Measurements from ENCODE around the gene RELN. TPM values are rescaled to one million over a fixed set of nuclear protein-coding genes. Genes with fewer than 3 reads are reported as not detected.

Gene RELN
- total RNA-seq, 1 donor from 2014 or later, result not detected

DNA sequence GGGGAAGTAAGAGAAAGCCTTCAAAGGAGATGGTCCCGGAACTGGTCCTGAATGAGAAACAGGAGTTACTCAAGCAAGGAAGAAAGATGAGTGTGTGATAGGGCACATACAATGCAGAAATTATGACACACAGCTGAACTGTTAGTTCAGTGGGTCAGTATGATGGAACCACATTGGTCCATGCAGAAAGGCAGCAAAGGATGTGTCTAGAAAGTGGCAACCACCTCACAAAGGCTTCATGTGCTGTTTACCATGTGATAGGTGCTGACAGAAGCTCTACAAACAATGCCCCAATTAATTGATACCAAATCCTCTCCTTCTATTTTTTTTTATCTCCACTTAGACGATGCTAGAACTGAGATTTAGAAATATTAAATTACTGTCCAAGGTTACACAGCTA, 258.3 kb downstream of the RELN start:
- no peaks in the 10 kb centered on the region for H3K4me1 Mint-ChIP-seq (ENCODE audit: low read depth)
- no peak for DNase-seq (ENCODE audit: low spot score)
- H3K4me3 Mint-ChIP-seq (ENCODE audit: unreplicated experiment), result no peak overlapping the region
- H3K9me3 Mint-ChIP-seq (ENCODE audit: low read depth), result no peaks in the 10 kb centered on the region
- TF ChIP-seq, protein P1, sequence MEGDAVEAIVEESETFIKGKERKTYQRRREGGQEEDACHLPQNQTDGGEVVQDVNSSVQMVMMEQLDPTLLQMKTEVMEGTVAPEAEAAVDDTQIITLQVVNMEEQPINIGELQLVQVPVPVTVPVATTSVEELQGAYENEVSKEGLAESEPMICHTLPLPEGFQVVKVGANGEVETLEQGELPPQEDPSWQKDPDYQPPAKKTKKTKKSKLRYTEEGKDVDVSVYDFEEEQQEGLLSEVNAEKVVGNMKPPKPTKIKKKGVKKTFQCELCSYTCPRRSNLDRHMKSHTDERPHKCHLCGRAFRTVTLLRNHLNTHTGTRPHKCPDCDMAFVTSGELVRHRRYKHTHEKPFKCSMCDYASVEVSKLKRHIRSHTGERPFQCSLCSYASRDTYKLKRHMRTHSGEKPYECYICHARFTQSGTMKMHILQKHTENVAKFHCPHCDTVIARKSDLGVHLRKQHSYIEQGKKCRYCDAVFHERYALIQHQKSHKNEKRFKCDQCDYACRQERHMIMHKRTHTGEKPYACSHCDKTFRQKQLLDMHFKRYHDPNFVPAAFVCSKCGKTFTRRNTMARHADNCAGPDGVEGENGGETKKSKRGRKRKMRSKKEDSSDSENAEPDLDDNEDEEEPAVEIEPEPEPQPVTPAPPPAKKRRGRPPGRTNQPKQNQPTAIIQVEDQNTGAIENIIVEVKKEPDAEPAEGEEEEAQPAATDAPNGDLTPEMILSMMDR (IDR thresholded peaks at IDR 0.05), result no peak
- no peaks in the 10 kb centered on the region for H3K27me3 Mint-ChIP-seq (ENCODE audit: low read depth)
- no peak overlapping the region for H3K27ac Mint-ChIP-seq (ENCODE audit: unreplicated experiment)
- H3K36me3 Mint-ChIP-seq (ENCODE audit: low read depth), result no peaks in the 10 kb centered on the region

DNA sequence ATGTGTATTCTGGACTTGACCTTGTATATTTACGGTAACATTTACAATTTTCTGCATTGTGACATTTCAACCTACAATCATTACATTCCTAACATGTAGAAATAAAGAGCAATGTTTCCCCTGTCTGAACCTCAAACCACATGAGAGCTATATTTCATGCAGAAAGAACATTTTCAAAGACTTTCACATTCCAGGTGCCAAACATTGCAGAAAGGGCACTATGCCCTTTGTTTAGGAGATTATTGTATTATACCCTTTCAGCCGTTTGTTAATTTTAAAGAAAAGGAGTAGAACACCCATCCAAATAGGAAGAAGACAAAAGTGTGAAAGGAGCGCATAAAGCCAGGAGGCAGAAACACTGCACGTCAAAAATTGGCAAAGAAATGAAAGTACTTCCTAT, 260.4 kb downstream of the RELN start:
- Mint-ChIP-seq H3K4me1 (ENCODE audit: low read depth) (no peaks in the 10 kb centered on the region), H3K27me3 (ENCODE audit: low read depth) (no peaks in the 10 kb centered on the region), H3K4me3 (ENCODE audit: unreplicated experiment) (no peak overlapping the region), H3K27ac (ENCODE audit: unreplicated experiment) (no peak overlapping the region), H3K9me3 (ENCODE audit: low read depth) (no peaks in the 10 kb centered on the region), H3K36me3 (ENCODE audit: low read depth) (no peaks in the 10 kb centered on the region)
- TF ChIP-seq, protein P1 (IDR thresholded peaks at IDR 0.05), result no peak
- DNase-seq (ENCODE audit: low spot score), result no peak

DNA sequence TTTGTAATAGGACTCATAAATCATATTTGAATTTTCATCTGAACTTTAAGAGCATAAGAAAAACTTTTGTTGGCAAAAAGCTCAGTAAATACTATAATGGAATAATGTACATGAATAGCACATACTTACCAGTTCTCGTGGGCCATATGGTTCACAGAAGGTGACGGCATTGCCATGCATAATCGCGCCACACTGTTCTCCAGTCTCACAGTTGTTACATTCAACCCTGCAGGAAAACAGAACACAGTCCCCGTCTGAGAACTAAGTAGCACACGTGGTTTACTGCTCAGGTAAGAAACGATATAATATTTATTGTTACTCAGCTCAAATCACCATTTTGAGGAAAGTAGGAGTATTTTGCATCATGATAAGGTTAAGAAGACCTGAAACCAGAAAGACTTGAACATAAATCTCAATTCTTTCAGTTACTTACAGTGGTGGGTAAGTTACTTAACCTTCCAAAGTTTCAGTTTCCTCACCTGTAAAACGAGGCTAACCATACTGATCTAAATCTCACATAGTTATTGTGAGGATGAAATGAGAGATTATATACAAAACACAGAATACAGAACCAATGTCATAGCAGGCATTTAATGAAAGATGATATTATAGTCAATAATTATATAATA, 261.4 kb downstream of the RELN start:
- no peak for DNase-seq (ENCODE audit: low spot score)
- H3K27me3 Mint-ChIP-seq (ENCODE audit: low read depth), result peaks cover 1% of the 10 kb centered on the region
- no peak overlapping the region for H3K4me3 Mint-ChIP-seq (ENCODE audit: unreplicated experiment)
- H3K36me3 Mint-ChIP-seq (ENCODE audit: low read depth), result no peaks in the 10 kb centered on the region
- no peaks in the 10 kb centered on the region for H3K9me3 Mint-ChIP-seq (ENCODE audit: low read depth)
- TF ChIP-seq, protein P1 (IDR thresholded peaks at IDR 0.05), result no peak
- H3K27ac Mint-ChIP-seq (ENCODE audit: unreplicated experiment), result no peak overlapping the region
- no peaks in the 10 kb centered on the region for H3K4me1 Mint-ChIP-seq (ENCODE audit: low read depth)

DNA sequence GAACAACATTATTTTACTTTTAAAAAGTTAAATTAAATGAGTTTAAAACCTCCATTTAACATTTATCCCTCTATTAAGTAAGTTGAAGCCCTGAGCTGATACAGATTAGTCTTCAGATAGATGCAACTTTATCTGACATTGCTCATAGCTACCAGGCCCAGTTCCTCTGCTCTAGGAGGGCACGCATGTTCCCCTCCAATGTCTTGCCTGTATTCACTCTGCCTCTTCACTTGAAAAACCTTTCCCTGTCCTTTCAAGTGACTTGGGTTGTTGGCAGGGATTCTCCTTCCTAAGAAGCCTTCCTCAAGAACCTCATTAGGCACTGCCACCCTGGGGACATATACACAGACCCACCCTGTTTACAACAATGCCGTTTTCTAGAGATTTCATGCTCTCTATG, 270.4 kb downstream of the RELN start:
- Mint-ChIP-seq H3K4me3 (ENCODE audit: unreplicated experiment) (no peak overlapping the region), H3K4me1 (ENCODE audit: low read depth) (no peaks in the 10 kb centered on the region), H3K27ac (ENCODE audit: unreplicated experiment) (no peak overlapping the region), H3K36me3 (ENCODE audit: low read depth) (no peaks in the 10 kb centered on the region), H3K9me3 (ENCODE audit: low read depth) (no peaks in the 10 kb centered on the region), H3K27me3 (ENCODE audit: low read depth) (peaks cover 2% of the 10 kb centered on the region)
- TF ChIP-seq, protein P1 (IDR thresholded peaks at IDR 0.05), result no peak
- no peak for DNase-seq (ENCODE audit: low spot score)

DNA sequence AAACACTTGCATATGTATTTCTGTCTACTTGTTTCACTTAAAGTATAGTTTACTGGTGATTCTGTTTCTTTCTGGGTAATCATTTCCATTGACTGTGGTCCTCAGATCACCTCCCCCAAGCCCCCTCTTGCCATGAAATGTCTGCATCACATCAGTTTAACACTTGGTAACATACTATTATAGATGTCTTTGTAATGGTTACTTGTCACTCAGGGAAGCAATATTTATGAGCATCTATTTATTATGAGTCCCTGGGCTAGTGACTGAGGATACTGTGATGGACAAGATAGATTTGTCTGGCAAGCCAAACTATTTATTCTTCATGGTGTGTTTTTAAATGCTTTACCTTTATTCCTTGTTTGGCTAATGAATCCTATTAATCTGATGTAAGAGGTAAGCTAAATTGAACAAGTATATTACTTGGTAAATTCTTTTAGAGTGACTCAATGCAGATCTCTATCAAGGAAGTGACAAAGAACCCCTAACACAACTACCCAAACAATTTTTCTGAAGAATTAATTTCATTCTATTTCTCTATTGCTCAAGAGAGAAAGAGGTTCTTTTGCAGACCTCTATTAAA, 270.9 kb downstream of the RELN start:
- H3K27me3 Mint-ChIP-seq (ENCODE audit: low read depth), result peaks cover 2% of the 10 kb centered on the region
- TF ChIP-seq, protein P1 (IDR thresholded peaks at IDR 0.05), result no peak
- no peak overlapping the region for H3K27ac Mint-ChIP-seq (ENCODE audit: unreplicated experiment)
- H3K36me3 Mint-ChIP-seq (ENCODE audit: low read depth), result no peaks in the 10 kb centered on the region
- DNase-seq (ENCODE audit: low spot score), result no peak
- no peak overlapping the region for H3K4me3 Mint-ChIP-seq (ENCODE audit: unreplicated experiment)
- H3K4me1 Mint-ChIP-seq (ENCODE audit: low read depth), result no peaks in the 10 kb centered on the region
- H3K9me3 Mint-ChIP-seq (ENCODE audit: low read depth), result no peaks in the 10 kb centered on the region

All from chondrocyte (in vitro differentiated cells).